ENCODE results near the gene OPTN. TPM values are rescaled to one million over a fixed set of nuclear protein-coding genes. Genes with fewer than 3 reads are reported as not detected.
A peak's percentile ranks its signal among the peaks of the same experiment; 100 is the strongest.

The OPTN gene
- total and polyA plus RNA-seq, 8 donors = 32.6 to 82.3 (median 40.9) TPM

GRCh38 chr10:13068071-13068470 is 31.9 kb upstream of the OPTN start:
- Histone ChIP-seq H3K4me3 (no peak overlapping the region), H3K4me1 (no peaks in the 10 kb centered on the region), H3K27ac (no peak overlapping the region), H3K27me3 (peaks cover 0 to 17% (median 0%) of the 10 kb centered on the region in 3 donors), H3K9me3 (no peaks in the 10 kb centered on the region), H3K36me3 (no peaks in the 10 kb centered on the region)
- no peak for DNase-seq
- WGBS, 5 donors = 64 to 75% (median 67%) methylated on average over 5 of the region's 5 CpGs
- intact Hi-C loops (cut with DNase I; ENCODE audit: low total_unique reads) = no loop called here
- TF ChIP-seq POLR2A (IDR thresholded peaks at IDR 0.05) = no peak
- no peak for TF ChIP-seq EP300 (IDR thresholded peaks at IDR 0.05)
- no peak for TF ChIP-seq POLR2AphosphoS5 (IDR thresholded peaks at IDR 0.05)
- no peak for TF ChIP-seq CTCF (IDR thresholded peaks at IDR 0.05)

GRCh38 chr10:13068484-13068883 is 31.5 kb upstream of the OPTN start:
- Histone ChIP-seq H3K27me3 (peaks cover 0 to 16% (median 0%) of the 10 kb centered on the region in 3 donors), H3K36me3 (no peaks in the 10 kb centered on the region), H3K27ac (no peak overlapping the region), H3K4me3 (no peak overlapping the region), H3K4me1 (no peaks in the 10 kb centered on the region), H3K9me3 (no peaks in the 10 kb centered on the region)
- WGBS, 5 donors = 77 to 87% (median 85%) methylated on average over 2 of the region's 2 CpGs
- TF ChIP-seq POLR2AphosphoS5 (IDR thresholded peaks at IDR 0.05) (no peak), POLR2A (IDR thresholded peaks at IDR 0.05) (no peak), EP300 (IDR thresholded peaks at IDR 0.05) (no peak), CTCF (IDR thresholded peaks at IDR 0.05) (no peak)
- intact Hi-C loops (cut with DNase I; ENCODE audit: low total_unique reads) = no loop called here
- no peak for DNase-seq

GRCh38 chr10:13072339-13072738 is 27.6 kb upstream of the OPTN start:
- peaks cover 0 to 15% (median 10%) of the 10 kb centered on the region in 3 donors for H3K27me3 ChIP-seq
- peaks cover 0 to 7% (median 0%) of the 10 kb centered on the region in 4 donors for H3K4me1 ChIP-seq
- no peak overlapping the region for H3K4me3 ChIP-seq
- H3K27ac ChIP-seq = no peak overlapping the region
- DNase-seq = no peak
- no peaks in the 10 kb centered on the region for H3K36me3 ChIP-seq
- intact Hi-C loops (cut with DNase I; ENCODE audit: low total_unique reads) = no loop called here
- TF ChIP-seq CTCF (IDR thresholded peaks at IDR 0.05) (no peak), POLR2A (IDR thresholded peaks at IDR 0.05) (no peak), EP300 (IDR thresholded peaks at IDR 0.05) (no peak), POLR2AphosphoS5 (IDR thresholded peaks at IDR 0.05) (no peak)
- 85 to 96% (median 95%) methylated on average over 3 of the region's 3 CpGs for WGBS, 5 donors
- no peaks in the 10 kb centered on the region for H3K9me3 ChIP-seq

GRCh38 chr10:13074563-13075451 is 25.2 kb upstream of the OPTN start:
- WGBS, 5 donors = 20 to 24% (median 22%) methylated on average over 18 of the region's 18 CpGs
- peak; percentile 68 to 89 for DNase-seq
- Histone ChIP-seq H3K4me3 (no peak overlapping the region), H3K27me3 (peaks cover 0 to 15% (median 10%) of the 10 kb centered on the region in 3 donors), H3K27ac (no peak overlapping the region), H3K9me3 (peaks cover 8 to 16% (median 11%) of the 10 kb centered on the region in 4 donors), H3K4me1 (peaks cover 0 to 7% (median 0%) of the 10 kb centered on the region in 4 donors), H3K36me3 (no peaks in the 10 kb centered on the region)
- intact Hi-C loops (cut with DNase I; ENCODE audit: low total_unique reads) = no loop called here
- TF ChIP-seq POLR2A (IDR thresholded peaks at IDR 0.05) (no peak), CTCF (IDR thresholded peaks at IDR 0.05) (peak in 5 of 7 experiments; percentile 37 to 74 (median 51))

Measured in stomach (tissue), 9 donors.